ENCODE measurements around the gene GCAT. TPM values are rescaled to one million over a fixed set of nuclear protein-coding genes. Genes with fewer than 3 reads are reported as not detected.
A peak's percentile ranks its signal among the peaks of the same experiment; 100 is the strongest.

Gene GCAT
- polyA plus RNA-seq, 1 donor (not counting 4 experiments of a cell fraction or from before 2014, with no cell fraction given) = 8.4 TPM

GRCh38 chr22:37762389-37762836 lies 45.3 kb upstream of the GCAT start:
- DNase-seq (ENCODE audit: low read depth, low spot score) = no peak
- H3K9me3 ChIP-seq (ENCODE audit: control insufficient read depth, low read depth, low read length) = no peaks in the 10 kb centered on the region
- dilution Hi-C loops (cut with MboI; ENCODE audit: extremely low pct_ligation_motif_present, low sequenced_read_pairs) = no loop called here
- TF ChIP-seq, protein P1, sequence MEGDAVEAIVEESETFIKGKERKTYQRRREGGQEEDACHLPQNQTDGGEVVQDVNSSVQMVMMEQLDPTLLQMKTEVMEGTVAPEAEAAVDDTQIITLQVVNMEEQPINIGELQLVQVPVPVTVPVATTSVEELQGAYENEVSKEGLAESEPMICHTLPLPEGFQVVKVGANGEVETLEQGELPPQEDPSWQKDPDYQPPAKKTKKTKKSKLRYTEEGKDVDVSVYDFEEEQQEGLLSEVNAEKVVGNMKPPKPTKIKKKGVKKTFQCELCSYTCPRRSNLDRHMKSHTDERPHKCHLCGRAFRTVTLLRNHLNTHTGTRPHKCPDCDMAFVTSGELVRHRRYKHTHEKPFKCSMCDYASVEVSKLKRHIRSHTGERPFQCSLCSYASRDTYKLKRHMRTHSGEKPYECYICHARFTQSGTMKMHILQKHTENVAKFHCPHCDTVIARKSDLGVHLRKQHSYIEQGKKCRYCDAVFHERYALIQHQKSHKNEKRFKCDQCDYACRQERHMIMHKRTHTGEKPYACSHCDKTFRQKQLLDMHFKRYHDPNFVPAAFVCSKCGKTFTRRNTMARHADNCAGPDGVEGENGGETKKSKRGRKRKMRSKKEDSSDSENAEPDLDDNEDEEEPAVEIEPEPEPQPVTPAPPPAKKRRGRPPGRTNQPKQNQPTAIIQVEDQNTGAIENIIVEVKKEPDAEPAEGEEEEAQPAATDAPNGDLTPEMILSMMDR (optimal IDR thresholded peaks at IDR 0.05 in 1 of 3, IDR thresholded peaks at IDR 0.05 in 1 of 3, conservative IDR thresholded peaks at IDR 0.05 in 1 of 3; ENCODE audit: extremely low read depth in 1 of 3, insufficient read depth in 2 of 3, low read length in 3 of 3) = no peak
- no peak for TF ChIP-seq EZH2 (IDR thresholded peaks at IDR 0.05; ENCODE audit: low read length)
- no peaks in the 10 kb centered on the region for H3K79me2 ChIP-seq (ENCODE audit: control insufficient read depth, insufficient read depth, low read length)
- peaks cover 42 to 44% of the 10 kb centered on the region in 2 experiments for H3K36me3 ChIP-seq (ENCODE audit: control insufficient read depth in 2 of 2, extremely low read depth in 1 of 2, insufficient read depth in 2 of 2, low read length in 2 of 2)
- no peak overlapping the region for H2AFZ ChIP-seq (ENCODE audit: control insufficient read depth, low read length)
- H3K4me3 ChIP-seq (ENCODE audit: control insufficient read depth in 2 of 3, extremely low read depth in 1 of 3, insufficient read depth in 2 of 3, low read depth in 1 of 3, low read length in 3 of 3) = no peak overlapping the region
- H3K27me3 ChIP-seq (ENCODE audit: control insufficient read depth, extremely low read depth, insufficient read depth, low read length) = no peaks in the 10 kb centered on the region
- H3K4me2 ChIP-seq (ENCODE audit: control insufficient read depth, extremely low read depth, insufficient read depth, low read depth, low read length) = no peak overlapping the region
- H3K27ac ChIP-seq (ENCODE audit: control insufficient read depth, insufficient read depth, low read length) = no peak overlapping the region
- H4K20me1 ChIP-seq (ENCODE audit: control insufficient read depth, extremely low read depth, insufficient read depth, low read length) = peaks cover 6% of the 10 kb centered on the region
- peaks cover 9% of the 10 kb centered on the region for H3K4me1 ChIP-seq (ENCODE audit: control insufficient read depth, extremely low read depth, insufficient read depth, low read length)
- H3K9me1 ChIP-seq (ENCODE audit: control insufficient read depth, extremely low read depth, insufficient read depth, low read length) = peaks cover 2% of the 10 kb centered on the region
- H3K9ac ChIP-seq (ENCODE audit: control insufficient read depth, extremely low read depth, insufficient read depth, low read length) = no peak overlapping the region
- FAIRE-seq = peak; percentile 70

GRCh38 chr22:37763012-37763411 lies 44.7 kb upstream of the GCAT start:
- FAIRE-seq (no peak), DNase-seq (ENCODE audit: low read depth, low spot score) (no peak)
- H3K79me2 ChIP-seq (ENCODE audit: control insufficient read depth, insufficient read depth, low read length) = no peaks in the 10 kb centered on the region
- H3K4me2 ChIP-seq (ENCODE audit: control insufficient read depth, extremely low read depth, insufficient read depth, low read depth, low read length) = no peak overlapping the region
- peaks cover 2% of the 10 kb centered on the region for H3K9me1 ChIP-seq (ENCODE audit: control insufficient read depth, extremely low read depth, insufficient read depth, low read length)
- no peak overlapping the region for H3K4me3 ChIP-seq (ENCODE audit: control insufficient read depth in 2 of 3, extremely low read depth in 1 of 3, insufficient read depth in 2 of 3, low read depth in 1 of 3, low read length in 3 of 3)
- H3K27me3 ChIP-seq (ENCODE audit: control insufficient read depth, extremely low read depth, insufficient read depth, low read length) = no peaks in the 10 kb centered on the region
- no peaks in the 10 kb centered on the region for H3K9me3 ChIP-seq (ENCODE audit: control insufficient read depth, low read depth, low read length)
- no peak overlapping the region for H3K9ac ChIP-seq (ENCODE audit: control insufficient read depth, extremely low read depth, insufficient read depth, low read length)
- no peak overlapping the region for H3K27ac ChIP-seq (ENCODE audit: control insufficient read depth, insufficient read depth, low read length)
- no peak overlapping the region for H2AFZ ChIP-seq (ENCODE audit: control insufficient read depth, low read length)
- peaks cover 6% of the 10 kb centered on the region for H4K20me1 ChIP-seq (ENCODE audit: control insufficient read depth, extremely low read depth, insufficient read depth, low read length)
- TF ChIP-seq, protein P1 (optimal IDR thresholded peaks at IDR 0.05 in 1 of 3, IDR thresholded peaks at IDR 0.05 in 1 of 3, conservative IDR thresholded peaks at IDR 0.05 in 1 of 3; ENCODE audit: extremely low read depth in 1 of 3, insufficient read depth in 2 of 3, low read length in 3 of 3) = no peak
- TF ChIP-seq EZH2 (IDR thresholded peaks at IDR 0.05; ENCODE audit: low read length) = no peak
- dilution Hi-C loops (cut with MboI; ENCODE audit: extremely low pct_ligation_motif_present, low sequenced_read_pairs) = no loop called here
- peaks cover 9% of the 10 kb centered on the region for H3K4me1 ChIP-seq (ENCODE audit: control insufficient read depth, extremely low read depth, insufficient read depth, low read length)
- peaks cover 40 to 46% of the 10 kb centered on the region in 2 experiments for H3K36me3 ChIP-seq (ENCODE audit: control insufficient read depth in 2 of 2, extremely low read depth in 1 of 2, insufficient read depth in 2 of 2, low read length in 2 of 2)
